HG03439 (cell line): ENCODE data around the gene NASP.

Experiments used
- ATAC-seq: cut with Tn5 transposase; IDR thresholded peaks from one replicate; pipeline ENCODE4 v1.9.1; 2021; ENCODE audit warnings: mild to moderate bottlenecking, moderate library complexity; ENCODE audit not compliant: unreplicated experiment

NASP gene

DNA sequence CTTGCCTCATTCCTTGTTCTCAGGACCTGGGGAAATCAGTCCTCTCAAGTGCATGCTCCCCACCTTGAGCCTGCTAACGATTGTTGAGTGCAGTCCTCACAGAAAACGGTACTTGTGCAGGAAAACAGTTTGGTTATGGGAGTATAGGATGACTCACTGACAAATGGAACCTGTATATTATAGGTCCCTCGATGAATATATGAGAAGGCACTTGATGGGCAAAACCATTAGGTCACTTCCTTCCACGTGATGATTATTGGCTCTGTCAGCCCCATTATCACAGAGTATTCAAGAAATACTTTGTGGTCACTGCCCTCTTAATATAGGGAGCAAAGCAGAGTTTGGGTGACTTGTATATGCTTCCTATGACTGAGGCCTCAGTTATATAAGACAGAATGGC is 33.8 kb downstream of the NASP start:
- ATAC-seq = no peak

DNA sequence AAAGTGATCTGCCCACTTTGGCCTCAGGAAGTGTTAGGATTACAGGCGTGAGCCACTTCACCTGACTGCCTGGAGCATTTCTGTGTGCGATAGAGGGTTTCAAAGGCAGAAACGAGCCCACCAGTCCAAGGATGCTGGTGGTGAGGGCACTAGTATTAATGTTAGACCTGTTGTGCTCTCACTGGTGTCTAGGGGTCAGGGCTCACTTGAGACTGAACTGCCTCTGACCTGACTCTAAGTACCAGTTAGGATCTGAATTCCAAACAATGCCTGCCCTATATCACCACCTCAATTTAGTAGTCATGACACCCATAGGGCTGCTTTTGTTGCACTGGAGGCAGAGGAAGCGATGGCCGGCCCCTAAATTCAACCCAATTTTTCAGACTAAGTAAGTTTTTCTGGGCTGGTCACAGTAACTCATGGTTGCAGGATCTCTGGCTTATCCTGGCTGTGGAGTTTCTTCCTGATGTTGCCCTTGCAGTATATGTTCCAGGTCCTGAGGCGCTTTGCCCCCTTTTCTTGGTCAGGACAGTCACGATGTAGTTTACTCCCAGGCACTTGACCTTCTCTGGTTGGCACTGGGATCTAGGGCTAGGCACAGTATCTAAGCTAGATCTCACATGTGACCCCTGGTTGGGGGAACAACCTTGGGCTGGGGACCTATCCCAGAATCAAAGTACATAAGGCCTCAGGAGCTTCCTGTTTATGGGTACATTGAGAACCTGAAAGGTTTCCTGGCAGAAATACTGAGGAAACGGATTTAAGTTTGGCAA is 35.5 kb downstream of the NASP start:
- no peak for ATAC-seq

DNA sequence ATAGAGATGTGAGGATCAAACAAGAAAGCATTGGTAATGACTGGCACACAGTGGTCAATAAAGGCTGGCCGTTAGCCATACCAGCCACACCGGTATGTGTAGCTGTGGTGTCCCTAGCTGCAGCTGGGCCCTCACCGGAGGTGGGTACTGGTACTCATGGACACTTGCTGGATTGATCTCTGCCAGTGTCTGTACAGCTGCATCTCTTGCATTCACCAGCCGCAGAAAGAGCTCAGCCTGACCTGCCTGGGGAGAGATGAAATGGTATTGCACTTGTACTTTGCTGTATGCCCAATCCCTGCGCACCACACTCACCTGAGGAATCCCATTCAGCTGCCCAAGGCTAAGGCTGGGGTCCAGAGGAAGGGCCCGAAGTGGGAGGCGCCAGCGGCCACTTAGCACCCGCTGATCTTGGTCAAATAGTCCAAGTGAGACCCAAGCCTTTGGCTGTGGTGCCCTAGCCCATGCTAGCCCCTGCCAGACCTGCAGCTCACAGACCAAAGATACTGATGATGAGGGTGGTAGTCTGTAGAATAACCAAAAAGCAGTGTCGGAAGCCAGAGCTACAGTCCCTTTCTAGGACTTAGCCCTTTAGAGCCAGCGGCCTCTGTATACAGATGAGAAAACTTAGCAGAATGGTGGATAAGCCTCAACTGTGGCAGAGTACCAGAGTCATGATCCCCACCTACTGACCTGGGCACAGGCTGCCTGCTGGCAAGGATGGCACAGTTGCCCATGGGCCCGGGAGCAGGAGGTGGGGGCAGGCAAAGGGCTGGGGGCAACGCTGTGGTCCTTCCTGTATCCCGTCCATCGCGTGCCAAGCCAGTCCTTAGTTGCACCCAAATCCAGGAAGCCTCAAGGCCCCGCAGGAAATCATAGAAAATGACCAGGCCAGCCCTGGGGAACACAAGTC is 37.0 kb downstream of the NASP start:
- no peak for ATAC-seq

GRCh38 chr1:45621501-45621836 is 37.6 kb downstream of the NASP start:
- ATAC-seq = no peak

DNA sequence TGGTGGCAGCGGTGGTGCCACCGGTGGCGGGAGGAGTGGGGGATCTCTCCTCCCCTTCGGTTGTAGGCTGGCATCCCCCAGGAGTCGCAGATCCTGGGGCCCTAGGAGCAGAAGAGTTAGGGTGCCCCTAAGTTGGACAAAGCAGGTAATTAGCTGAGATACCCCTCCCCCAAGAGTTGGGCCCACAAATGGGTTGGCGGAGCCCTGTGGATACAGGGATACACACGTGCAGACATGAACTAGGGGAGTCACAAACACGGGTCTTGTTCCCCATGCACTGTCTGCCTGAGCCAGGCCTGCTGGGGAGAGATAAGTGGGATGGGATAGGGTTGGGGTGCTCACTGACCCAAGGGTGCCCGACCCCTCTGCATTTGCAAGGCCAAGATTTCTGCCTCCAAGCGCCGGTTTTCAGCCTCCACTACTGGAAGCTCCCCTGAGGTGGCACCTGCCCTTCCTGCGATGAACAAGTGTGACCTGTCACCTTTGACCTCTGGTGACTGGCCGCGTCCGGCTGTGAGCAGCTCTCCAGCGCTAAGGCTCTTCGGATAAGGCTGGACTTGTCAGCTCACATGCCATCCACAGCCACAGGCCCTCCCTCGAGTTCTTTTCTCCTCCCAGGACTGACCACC is 38.2 kb downstream of the NASP start:
- no peak for ATAC-seq

DNA sequence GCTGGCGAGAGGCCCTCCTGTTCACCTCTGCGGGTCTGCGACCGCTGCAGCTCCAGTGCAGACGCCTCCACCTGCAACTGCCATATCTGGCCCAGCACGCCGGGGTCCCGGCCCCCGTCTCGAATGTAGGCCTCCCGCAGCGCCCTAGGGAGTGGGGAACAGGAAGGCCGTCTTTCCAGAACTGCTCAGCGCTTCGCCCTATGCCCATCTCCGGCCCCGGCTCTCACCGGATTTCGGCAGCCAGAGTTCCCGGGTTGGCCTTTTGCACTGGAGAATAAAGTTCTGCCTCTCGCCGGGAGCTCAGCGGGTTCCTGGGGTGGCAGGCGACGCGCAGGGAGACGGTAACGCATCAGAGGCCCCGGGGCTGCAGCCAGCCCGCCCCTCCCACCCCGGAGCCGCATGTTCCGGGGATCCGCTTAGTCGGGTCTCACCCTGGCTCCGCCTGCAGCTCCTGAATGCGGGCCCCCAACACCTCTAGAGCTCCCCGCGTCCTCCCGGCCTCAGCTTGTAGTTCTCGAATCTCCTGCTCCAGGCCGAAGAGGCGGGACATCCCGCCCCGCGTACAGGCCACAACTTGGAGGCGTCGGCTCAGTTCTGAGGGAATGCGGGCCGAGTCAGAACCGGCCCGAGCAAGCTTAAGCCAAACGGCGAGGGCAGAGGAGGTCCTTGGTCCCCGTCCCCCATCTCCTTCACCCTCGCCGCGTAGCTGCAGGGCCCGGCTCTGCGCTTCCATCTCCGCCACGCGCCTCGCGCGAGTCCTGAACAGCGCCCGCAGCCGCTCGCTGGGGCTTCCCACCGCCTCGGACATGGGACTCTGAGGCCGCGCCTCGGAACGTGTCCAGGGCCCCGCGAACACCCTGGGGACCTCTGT is 38.9 kb downstream of the NASP start:
- no peak for ATAC-seq

DNA sequence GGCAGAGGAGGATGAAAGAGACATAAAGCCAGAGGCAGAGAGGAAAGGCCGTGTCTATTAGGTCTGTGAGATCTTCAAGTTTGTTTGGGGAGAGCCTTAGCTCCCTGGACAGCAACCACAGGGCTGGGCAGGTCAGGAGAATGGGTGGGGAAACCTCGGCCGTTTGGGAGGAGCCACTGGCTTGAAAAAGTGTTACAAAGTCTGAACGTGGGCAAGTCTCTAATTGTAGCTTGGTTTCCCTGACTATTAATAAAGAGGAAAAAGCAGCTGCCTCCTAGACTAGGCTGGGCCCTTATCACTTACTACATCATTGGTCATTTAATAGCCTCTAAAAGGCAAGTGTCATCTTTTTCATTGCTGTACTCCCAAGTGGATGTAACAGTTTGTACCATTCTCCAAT is 40.1 kb downstream of the NASP start, which contains the start of gene CCDC17:
Gene CCDC17 (minus strand): TSS at position 83 of the 400 bp plus-strand sequence. CDS start 145 bp downstream, outside the sequence.
- no peak for ATAC-seq

DNA sequence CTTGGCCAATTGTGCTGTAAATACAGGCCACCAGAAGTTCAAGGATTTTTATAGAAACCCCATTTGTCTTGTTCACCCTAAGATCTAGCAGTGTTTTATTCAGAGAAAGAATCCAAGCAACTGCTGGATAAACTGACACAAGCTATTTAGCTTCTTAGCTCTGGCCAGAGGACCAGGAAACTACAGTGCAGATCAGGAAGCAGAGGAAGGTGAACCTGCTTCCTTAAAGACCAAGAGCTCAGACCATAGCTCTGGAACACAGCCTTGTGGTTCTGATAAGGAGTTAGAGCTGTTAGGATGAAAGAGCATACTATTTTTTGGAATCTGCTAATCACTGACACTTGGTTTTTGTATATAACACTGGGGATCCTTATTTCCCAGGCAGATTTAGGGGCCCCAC is 45.2 kb downstream of the NASP start:
- ATAC-seq = no peak

GRCh38 chr1:45630429-45630828 is 46.6 kb downstream of the NASP start:
- ATAC-seq = no peak

DNA sequence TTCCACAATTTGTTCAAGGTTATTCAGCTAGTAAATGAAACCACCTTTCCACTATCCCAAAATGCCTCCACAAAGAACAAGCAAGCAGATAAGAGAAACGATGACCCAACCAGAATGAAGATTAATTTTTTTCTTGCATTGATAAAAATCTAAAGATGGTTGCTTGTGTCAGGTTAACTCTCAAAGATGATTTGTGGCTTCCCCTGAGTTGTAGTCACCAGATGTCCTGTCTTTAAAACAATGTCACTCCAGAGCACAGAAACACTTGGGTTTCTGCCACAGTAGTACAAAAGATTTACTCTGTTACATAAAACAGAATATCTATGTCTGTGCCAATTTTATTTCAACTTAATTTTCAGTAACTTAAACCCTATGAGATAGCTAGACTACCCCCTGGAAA is 51.4 kb downstream of the NASP start:
- no peak for ATAC-seq

GRCh38 chr1:45640293-45640692 is 56.5 kb downstream of the NASP start:
- ATAC-seq = no peak

DNA sequence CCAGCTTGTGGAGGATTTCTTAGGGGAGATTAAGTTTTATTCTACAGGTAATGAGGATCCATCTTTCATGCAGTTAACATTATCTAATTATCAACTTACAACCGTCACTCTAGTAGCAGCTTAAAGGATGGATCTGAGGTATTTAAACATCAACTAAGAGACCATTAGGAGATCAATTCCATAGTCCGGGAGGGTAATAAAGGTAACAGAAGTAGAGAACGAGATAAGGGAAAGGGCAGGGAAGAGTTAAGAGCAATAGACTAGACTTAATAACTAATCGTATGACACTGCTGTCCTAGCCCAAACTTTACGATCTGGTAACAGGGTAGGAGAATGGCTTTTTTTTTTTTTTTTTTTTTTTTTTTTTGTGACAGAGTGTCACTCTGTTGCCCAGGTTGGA is 59.5 kb downstream of the NASP start:
- no peak for ATAC-seq

DNA sequence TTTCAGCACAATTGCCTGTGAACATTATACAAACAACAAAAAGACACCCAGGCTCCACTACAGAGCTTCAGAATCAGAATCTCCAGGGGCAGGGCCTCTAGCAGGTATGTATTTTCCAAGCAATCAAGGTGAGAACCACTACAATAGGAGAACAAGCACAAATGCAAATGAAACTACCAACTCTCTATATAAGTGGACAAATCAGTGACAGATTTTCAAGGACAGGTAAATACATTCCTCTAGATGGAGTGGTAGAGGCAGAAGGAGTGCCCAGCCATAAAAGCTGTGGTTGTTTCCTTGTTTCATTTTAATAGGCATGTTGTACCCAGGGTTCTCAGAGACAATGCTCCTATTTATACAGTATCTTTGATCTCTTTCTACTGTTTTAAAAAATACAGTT is 60.1 kb downstream of the NASP start:
- ATAC-seq = no peak

- no peak for ATAC-seq
Measured at GRCh38 chr1:45644661-45645060, 60.8 kb downstream of the NASP start.

DNA sequence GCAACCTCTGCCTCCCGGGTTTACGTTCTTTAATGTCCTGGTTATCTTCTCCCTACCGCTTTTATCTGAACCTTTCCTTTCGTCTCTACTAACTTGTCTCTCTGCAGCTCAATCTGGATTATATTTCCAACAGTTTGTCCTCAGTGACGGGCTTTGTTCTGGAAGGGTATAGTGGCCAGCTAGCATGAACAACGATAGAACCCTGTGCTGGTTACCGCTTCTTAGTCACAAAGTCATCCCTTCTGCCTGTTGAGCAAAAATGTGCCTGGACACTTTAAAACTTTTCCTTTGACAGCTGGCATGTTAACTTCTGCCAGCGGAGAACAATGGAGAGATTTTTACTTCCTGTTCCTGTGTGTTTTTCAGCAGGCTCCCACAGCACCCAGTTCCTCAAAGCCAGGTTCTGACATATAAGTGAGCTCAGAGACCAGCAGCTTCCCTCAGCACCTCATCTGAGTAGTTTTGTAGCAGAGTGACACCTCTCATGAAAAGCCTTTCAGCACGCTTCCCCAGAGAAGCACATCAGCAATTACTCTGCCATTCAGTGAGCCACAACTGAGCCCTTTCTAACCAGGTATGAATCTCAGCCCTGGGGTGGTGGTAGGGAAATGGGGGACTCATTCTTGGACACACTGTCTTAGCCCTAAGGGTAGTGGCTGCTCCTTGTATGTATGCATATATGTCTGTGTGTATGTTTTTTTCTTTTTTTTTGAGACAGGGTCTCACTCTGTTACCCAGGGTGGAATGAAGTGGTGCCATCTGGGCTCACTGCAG is 63.6 kb downstream of the NASP start:
- ATAC-seq = no peak

DNA sequence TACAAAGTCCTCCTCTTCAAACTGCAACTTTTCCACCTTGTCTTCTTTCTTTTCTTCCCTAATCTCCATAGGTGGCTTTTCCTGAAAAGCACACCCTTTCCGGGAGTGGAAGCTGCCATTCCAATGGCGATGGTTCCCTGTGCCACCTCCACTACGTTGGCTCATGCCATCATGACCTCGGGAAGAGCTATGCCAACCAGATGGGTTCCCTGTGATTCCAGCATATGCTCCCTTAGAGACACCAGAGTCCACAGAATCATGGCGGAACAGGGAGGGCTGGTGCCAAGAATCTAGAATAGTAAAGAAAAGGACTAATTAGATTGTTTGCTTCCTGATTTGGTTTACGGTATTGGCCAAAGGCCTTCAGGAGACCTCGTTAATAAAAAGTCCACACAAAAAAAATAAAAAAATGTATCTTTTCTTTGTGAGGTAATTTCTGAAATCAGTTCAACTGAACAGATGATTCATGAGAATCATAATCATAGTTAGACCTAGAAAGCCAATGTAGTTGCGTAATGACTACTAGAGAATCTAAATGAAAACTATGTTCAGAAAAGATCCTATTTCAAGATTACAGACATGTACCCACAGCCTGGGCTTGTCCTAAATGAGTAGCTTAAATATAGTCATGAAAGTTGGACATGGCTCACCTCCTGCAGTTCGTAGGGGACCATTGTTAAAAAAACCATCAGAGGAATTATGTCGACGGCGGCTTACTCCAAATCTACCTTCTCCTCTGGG is 70.9 kb downstream of the NASP start:
- ATAC-seq = no peak

- ATAC-seq = no peak
Measured at GRCh38 chr1:45656573-45657226, 72.9 kb downstream of the NASP start.

DNA sequence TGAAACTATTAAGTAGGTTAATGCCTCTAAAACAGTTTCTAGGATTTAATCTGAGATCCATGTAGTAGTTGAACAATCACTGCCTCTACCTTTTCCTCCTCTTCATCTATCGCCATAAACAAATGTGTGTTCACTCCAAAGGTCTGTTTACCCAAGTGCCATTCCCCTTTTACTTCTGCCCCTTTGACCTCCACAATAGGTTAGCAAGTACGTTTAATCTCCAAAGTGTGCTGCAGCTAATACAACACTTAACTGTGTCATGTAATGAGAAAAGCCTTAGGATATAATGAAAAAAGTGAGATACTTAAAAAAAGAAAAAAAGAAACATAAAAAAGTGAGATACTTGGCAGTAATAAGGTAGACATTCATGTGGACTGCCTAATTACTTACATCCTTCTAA is 74.3 kb downstream of the NASP start:
- no peak for ATAC-seq

DNA sequence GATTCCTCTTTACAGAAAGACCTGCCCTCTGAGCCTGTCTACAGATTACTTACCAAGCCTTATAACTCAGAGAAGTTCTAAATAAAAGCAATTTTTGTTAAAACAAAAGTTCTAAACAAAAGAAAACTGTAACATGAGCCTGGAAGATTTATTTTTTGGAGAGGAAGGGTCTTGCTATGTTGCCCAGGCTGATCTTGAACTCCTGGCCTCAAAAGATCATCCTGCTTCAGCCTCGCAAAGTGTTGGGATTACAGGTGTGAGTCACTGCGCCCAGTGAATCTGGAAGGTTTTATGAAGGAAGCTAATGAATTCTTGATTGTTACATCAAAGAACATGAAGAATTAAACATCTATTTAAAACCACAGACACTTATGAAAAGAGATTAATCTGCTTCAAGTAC is 75.4 kb downstream of the NASP start:
- ATAC-seq = no peak
